Endothelial cell (in vitro differentiated cells): Measurements from ENCODE around the gene DSCAML1. TPM values are rescaled to one million over a fixed set of nuclear protein-coding genes. Genes with fewer than 3 reads are reported as not detected.

Experiments used
- DNase-seq: peaks from one replicate; pipeline ENCODE4 v3.0.0; 2021; ENCODE audit warnings: low spot score
- H3K27ac Mint-ChIP-seq: one replicate; pipeline ENCODE4 v1.8.0; 2021; ENCODE audit warnings: mixed read lengths, inconsistent platforms; ENCODE audit not compliant: unreplicated experiment
- H3K27me3 Mint-ChIP-seq: one replicate; pipeline ENCODE4 v1.8.0; 2021; ENCODE audit warnings: mild to moderate bottlenecking, moderate library complexity, mixed read lengths, inconsistent platforms; ENCODE audit not compliant: unreplicated experiment
- H3K36me3 Mint-ChIP-seq: one replicate; pipeline ENCODE4 v1.8.0; 2021; ENCODE audit warnings: mild to moderate bottlenecking, low read depth, mixed read lengths, inconsistent platforms; ENCODE audit not compliant: unreplicated experiment
- H3K4me1 Mint-ChIP-seq: one replicate; pipeline ENCODE4 v1.8.0; 2021; ENCODE audit warnings: mild to moderate bottlenecking, mixed read lengths, inconsistent platforms; ENCODE audit not compliant: unreplicated experiment
- H3K4me3 Mint-ChIP-seq: one replicate; pipeline ENCODE4 v1.8.0; 2021; ENCODE audit warnings: mild to moderate bottlenecking, mixed read lengths, inconsistent platforms; ENCODE audit not compliant: unreplicated experiment
- H3K9me3 Mint-ChIP-seq: one replicate; pipeline ENCODE4 v1.8.0; 2021; ENCODE audit warnings: mixed read lengths, inconsistent platforms; ENCODE audit not compliant: unreplicated experiment
- CTCF ChIP-seq: fragments of 200-600 bp; sonication (generic); IDR thresholded peaks from one replicate; pipeline ENCODE4 v1.5.0; 2021; ENCODE audit warnings: antibody characterized with exemption; ENCODE audit not compliant: unreplicated experiment
- total RNA-seq: library from RNA; stranded (reverse); fragmentation: NEBNext Ultra II Directional; extraction: Animal tissue kit (Norgen Biotek cat#: 25700); gene quantifications from one replicate; pipeline ENCODE4 v1.2.1, GENCODE V29; 2021; ENCODE audit not compliant: unreplicated experiment

Gene DSCAML1
- total RNA-seq, 1 donor from 2014 or later: 3.8 TPM

- Mint-ChIP-seq H3K4me1 (peaks cover 7% of the 10 kb centered on the region), H3K36me3 (no peaks in the 10 kb centered on the region), H3K27ac (no peak overlapping the region), H3K4me3 (no peak overlapping the region), H3K9me3 (no peaks in the 10 kb centered on the region), H3K27me3 (peaks cover 1% of the 10 kb centered on the region)
- TF ChIP-seq CTCF: no peak
- no peak for DNase-seq
These were observed 267.2 kb downstream of the DSCAML1 start for GRCh38 chr11:117529816-117530215.

GRCh38 chr11:117528097-117528721, 268.8 kb downstream of the DSCAML1 start:
- no peak for DNase-seq
- Mint-ChIP-seq H3K27me3 (peaks cover 1% of the 10 kb centered on the region), H3K9me3 (no peaks in the 10 kb centered on the region), H3K4me3 (no peak overlapping the region), H3K27ac (no peak overlapping the region), H3K4me1 (peaks cover 7% of the 10 kb centered on the region), H3K36me3 (no peaks in the 10 kb centered on the region)
- no peak for TF ChIP-seq CTCF

- no peak for TF ChIP-seq CTCF
- Mint-ChIP-seq H3K4me3 (no peak overlapping the region), H3K4me1 (peaks cover 5% of the 10 kb centered on the region), H3K27ac (no peak overlapping the region), H3K36me3 (no peaks in the 10 kb centered on the region), H3K27me3 (peaks cover 1% of the 10 kb centered on the region), H3K9me3 (no peaks in the 10 kb centered on the region)
- DNase-seq: no peak
These were observed 269.7 kb downstream of the DSCAML1 start for GRCh38 chr11:117527271-117527670.

GRCh38 chr11:117525866-117526542, 271.0 kb downstream of the DSCAML1 start:
- H3K4me1 Mint-ChIP-seq: peaks cover 3% of the 10 kb centered on the region
- H3K36me3 Mint-ChIP-seq: no peaks in the 10 kb centered on the region
- H3K27ac Mint-ChIP-seq: no peak overlapping the region
- no peaks in the 10 kb centered on the region for H3K27me3 Mint-ChIP-seq
- H3K4me3 Mint-ChIP-seq: no peak overlapping the region
- no peaks in the 10 kb centered on the region for H3K9me3 Mint-ChIP-seq
- DNase-seq: no peak
- TF ChIP-seq CTCF: no peak

GRCh38 chr11:117524468-117525183, 272.4 kb downstream of the DSCAML1 start:
- peaks cover 3% of the 10 kb centered on the region for H3K27me3 Mint-ChIP-seq
- DNase-seq: no peak
- no peaks in the 10 kb centered on the region for H3K9me3 Mint-ChIP-seq
- no peak overlapping the region for H3K27ac Mint-ChIP-seq
- H3K4me1 Mint-ChIP-seq: peaks cover 3% of the 10 kb centered on the region
- TF ChIP-seq CTCF: no peak
- H3K4me3 Mint-ChIP-seq: no peak overlapping the region
- H3K36me3 Mint-ChIP-seq: no peaks in the 10 kb centered on the region
